ENCODE data around the gene SLC12A6. TPM values are rescaled to one million over a fixed set of nuclear protein-coding genes. Genes with fewer than 3 reads are reported as not detected.

Gene SLC12A6

Small RNAs within 50 kb of the gene (small RNA-seq; reads per million reads assigned to genes)
- not detected for gene MIR1233-1
- not detected for gene RF00019

Measured in skeletal muscle satellite cell (primary cell).